Daoy (cell line): Measurements from ENCODE around the gene MT1M. TPM values are rescaled to one million over a fixed set of nuclear protein-coding genes. Genes with fewer than 3 reads are reported as not detected.
A peak's percentile ranks its signal among the peaks of the same experiment; 100 is the strongest.
"Not testable (repeated sequence)": the region's sequence is repeated elsewhere in the genome, so short reads cannot be mapped to it uniquely, and the experiment has no call there.

Source experiments
- DNase-seq: peaks from one replicate; pipeline ENCODE4 v3.0.0-alpha.2; 2015; ENCODE audit warnings: low read depth
- total RNA-seq: library from RNA; depleted of rRNA; stranded (reverse); fragments of >200 nt; shearing (Covaris generic); gene quantifications from 2 replicates; pipeline ENCODE4 v1.2.3, GENCODE V29; 2014; rRNA removed

The MT1M gene
- total RNA-seq, 1 experiment from 2014 or later: 0.74 TPM

DNA sequence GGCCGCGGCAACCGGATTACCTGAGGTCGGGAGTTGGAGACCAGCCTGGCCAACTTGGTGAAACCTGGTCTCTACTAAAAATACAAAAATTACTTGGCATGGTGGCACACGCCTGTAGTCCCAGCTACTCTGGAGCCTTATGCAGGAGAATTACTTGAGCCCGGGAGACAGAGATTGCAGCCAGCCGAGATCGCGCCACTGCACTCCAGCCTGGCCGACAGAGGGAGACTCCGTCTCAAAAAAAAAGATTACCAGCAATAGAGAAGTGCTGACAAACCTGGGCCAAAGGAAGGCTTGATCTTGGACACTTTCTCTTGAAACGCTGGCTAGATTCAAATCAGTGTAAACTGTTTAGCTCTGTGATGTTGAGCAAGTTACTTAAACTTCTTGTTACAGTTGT lies 41.5 kb downstream of the MT1M start:
- no peak for DNase-seq

DNA sequence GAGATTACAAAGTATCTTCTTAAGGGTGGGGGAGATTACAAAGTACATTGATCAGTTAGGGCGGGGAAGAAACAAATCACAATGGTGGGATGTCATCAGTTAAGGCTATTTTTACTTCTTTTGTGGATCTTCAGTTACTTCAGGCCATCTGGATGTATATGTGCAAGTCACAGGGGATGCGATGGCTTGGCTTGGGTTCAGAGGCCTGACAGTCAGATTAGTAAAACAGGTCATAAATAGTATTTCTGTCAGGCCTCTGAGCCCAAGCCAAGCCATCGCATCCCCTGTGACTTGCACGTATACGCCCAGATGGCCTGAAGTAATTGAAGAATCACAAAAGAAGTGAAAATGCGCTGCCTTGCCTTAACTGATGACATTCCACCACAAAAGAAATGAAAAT lies 42.1 kb downstream of the MT1M start:
- not testable (repeated sequence) for DNase-seq

DNA sequence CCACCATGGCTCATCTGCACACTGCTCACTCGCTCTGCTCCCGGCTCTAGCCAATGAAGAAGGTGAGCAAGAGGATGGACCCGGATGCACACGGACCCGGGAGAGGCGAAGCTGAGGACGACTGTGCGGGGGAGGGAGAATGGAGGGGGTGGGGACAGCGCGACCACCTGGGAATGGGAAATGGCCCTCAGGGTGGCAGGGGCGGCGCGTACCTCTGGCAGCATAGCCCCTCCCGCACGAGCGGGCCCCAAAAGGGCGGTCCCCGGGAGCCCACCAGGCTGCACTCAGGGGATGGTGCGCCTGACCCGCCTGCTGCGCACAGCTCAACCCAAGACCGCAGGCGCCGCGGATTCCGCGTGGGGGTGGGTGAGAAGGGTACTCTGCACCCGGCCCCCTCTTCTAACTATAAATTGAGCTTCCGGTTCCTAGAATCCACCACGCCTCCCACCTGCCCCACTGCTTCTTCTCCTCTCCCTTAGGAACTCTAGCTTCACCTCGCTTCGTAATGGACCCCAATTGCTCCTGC lies 43.3 kb downstream of the MT1M start:
- no peak for DNase-seq

DNA sequence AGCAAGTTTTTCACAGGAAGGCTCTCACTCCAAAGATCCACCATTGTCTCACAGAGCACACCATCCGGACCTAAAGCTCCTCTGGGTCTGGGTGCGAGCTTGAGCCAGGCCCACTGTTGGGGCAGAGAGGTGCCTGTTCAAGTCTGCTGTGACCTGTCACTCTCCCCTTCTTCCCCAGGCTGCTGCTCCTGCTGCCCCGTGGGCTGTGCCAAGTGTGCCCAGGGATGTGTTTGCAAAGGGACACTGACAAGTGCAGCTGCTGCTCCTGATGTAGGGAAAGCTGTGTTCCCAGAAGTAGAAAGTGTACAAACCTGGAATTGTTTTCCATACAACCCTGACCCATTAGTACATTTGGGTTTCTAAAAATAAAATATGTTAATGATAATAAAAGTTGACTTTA lies 45.0 kb downstream of the MT1M start:
- no peak for DNase-seq

DNA sequence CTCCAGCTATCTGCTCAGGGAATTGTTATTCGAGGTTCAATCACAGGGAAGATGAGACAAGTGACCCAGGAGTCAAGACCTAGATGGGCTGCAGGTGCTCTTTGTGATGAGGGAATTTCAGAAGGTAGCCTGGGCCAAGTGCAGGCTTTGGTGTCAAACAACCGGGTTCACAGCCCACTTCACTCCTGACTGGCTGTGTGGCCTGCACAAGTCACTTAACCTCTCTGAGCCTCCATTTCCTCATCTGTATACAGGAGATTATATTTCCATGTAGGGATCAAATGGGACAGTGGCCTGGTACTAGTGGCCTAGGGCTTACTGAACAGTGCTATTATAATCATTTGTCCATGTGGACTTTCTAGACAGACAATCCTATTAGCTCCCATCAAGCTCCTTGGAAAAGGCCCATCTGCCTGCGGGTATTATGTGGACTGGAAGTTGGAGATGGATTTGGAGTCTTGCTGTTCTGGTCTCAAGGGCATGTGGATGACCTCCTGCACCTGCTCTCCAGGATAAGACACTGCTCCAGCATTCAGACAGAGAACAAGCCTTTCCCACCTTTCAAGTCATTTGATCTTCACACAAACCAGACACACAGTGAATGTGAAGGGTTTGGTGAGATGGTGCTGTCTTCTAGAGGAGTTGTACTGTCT lies 46.7 kb downstream of the MT1M start:
- no peak for DNase-seq

DNA sequence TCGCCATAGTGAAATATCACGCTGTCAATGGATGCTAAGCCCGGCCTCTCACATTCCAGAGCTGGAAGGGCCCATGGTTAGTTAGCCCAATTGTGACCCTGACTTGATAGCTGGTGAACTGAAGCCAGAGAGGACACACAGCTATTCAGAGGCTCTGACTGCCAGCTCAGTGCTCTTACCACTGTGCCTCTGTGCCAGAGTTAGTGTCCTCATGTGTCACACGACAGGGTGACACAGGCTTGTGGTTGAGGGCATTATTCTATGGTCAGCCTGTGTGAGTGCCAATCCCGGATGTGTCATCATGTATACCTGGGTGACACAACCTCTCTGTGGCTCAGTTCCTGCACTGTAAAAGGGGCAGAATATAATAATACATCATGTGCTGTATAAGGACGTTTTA lies 47.4 kb downstream of the MT1M start:
- peak; percentile 28 for DNase-seq

DNA sequence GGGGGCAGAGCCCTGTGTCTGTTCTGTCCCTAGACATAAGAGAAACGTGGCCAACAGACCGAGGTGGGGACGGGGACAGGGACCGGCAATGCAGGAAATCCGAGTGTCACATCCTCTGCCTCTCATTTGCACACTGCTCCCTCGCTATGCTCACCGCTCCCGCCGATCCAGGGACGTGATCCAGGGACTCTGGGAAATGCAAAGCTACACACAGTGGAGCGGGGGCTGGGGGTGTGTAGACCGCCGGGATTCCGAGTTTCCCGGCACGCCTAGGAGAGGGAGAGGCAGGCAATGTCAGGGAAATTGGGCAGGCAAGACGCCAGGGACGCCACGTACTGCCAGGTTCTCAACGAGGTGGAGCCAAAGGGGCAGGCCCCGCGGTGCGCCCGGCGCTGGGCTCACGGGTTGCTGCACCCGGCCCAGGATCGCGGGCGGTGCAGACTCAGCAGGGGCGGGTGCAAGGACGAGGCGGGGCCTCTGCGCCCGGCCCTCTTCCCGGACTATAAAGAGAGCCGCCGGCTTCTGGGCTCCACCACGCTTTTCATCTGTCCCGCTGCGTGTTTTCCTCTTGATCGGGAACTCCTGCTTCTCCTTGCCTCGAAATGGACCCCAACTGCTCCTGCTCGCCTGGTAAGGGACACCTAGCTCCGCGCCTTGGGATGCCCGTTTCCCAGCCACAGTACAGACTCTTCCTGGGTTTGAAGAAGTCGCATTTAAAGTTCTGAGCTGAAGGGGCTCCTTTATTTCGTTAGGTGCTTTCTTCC lies 49.7 kb downstream of the MT1M start, which contains the start of gene MT1X:
TSS of gene MT1X (plus strand) at position 532 of the 764 bp plus-strand sequence. CDS start at position 603, 71 bp downstream.
- DNase-seq: peak; percentile 91

DNA sequence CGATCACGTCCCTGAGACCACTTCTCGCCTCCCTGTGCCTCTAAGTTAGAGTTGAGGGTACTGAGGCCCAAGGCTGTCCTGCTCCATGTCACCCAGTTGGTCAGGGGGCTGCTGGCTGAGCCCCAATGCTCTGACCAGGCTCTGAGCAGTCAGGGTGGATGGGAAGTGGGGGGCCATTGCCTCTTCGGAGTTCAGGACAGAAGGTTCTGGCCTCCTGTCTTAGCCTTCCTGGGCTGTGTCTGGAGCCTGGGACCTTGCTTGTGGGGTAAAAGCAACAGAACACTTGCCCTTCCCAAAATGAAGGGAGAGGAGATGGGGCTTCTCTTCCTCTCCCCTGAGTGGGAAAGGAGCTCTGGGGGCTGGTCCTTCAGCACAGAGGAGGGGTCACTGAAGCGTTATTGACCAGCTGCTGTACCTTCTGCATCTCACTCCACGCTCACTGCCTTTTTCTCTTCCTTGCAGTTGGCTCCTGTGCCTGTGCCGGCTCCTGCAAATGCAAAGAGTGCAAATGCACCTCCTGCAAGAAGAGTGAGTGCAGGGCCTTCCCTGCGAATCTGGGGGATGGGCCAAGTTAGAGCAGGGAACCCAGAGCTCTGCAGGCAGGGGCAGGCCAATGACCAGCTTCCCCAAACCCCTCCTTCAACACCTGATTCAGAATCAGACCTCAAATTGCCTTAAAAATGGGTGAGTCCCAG lies 50.4 kb downstream of the MT1M start:
- DNase-seq: no peak

Other genes with a start within 250 kb of the MT1M start
- 71.7 and 122 TPM in 2 replicates for gene AMFR, start 207.1 kb upstream of the MT1M start, total RNA-seq
- gene NUDT21, start 181.3 kb upstream of the MT1M start, total RNA-seq: 102 and 128 TPM in 2 replicates
- gene OGFOD1, start 181.1 kb upstream of the MT1M start, total RNA-seq: 61.5 and 152 TPM in 2 replicates
- 22.8 and 33.0 TPM in 2 replicates for gene BBS2, start 112.6 kb upstream of the MT1M start, total RNA-seq
- not detected in 2 replicates for gene MT4, start 67.6 kb upstream of the MT1M start, total RNA-seq
- not detected in 2 replicates for gene MT3, start 43.1 kb upstream of the MT1M start, total RNA-seq
- 207 and 248 TPM in 2 replicates for gene MT2A, start 24.1 kb upstream of the MT1M start, total RNA-seq
- gene MT1E, start 6.9 kb upstream of the MT1M start, total RNA-seq: 248 and 365 TPM in 2 replicates
- not detected in 2 replicates for gene MT1A, start 6.0 kb downstream of the MT1M start, total RNA-seq
- not detected in 2 replicates for gene MT1B, start 19.2 kb downstream of the MT1M start, total RNA-seq
- gene MT1F, start 25.3 kb downstream of the MT1M start, total RNA-seq: 0.29 TPM in 1 of 2 replicates, not detected in the other
- 8.2 and 16.3 TPM in 2 replicates for gene MT1G, start 35.4 kb downstream of the MT1M start, total RNA-seq
- gene MT1H, start 37.2 kb downstream of the MT1M start, total RNA-seq: not detected in 2 replicates
- gene MT1X, start 49.8 kb downstream of the MT1M start, total RNA-seq: 70.4 and 106 TPM in 2 replicates
- gene NUP93, start 97.5 kb downstream of the MT1M start, total RNA-seq: 91.9 and 120 TPM in 2 replicates
- gene SLC12A3, start 232.5 kb downstream of the MT1M start, total RNA-seq: not detected in 2 replicates